ENCODE data around the gene EBPL. TPM values are rescaled to one million over a fixed set of nuclear protein-coding genes. Genes with fewer than 3 reads are reported as not detected.
"Not testable (repeated sequence)": the region's sequence is repeated elsewhere in the genome, so short reads cannot be mapped to it uniquely, and the experiment has no call there.

Gene EBPL
- total RNA-seq, 2 experiments from 2014 or later, result 40.7 to 55.8 TPM

- Mint-ChIP-seq H3K4me3 (no peak overlapping the region), H3K36me3 (ENCODE audit: low read depth) (no peaks in the 10 kb centered on the region), H3K27me3 (no peaks in the 10 kb centered on the region), H3K4me1 (peaks cover 16% of the 10 kb centered on the region), H3K27ac (no peak overlapping the region), H3K9me3 (ENCODE audit: low read depth) (no peaks in the 10 kb centered on the region)
- CTCF ChIA-PET, result interaction anchor here (0.6 kb wide), 1 partner anchor 390 kb away, joined by 3 read pairs; no protein-coding TSS in a partner anchor
- intact Hi-C loops (cut with DNase I, micrococcal nuclease), result no loop called here
- ATAC-seq, result no peak
- DNase-seq, result no peak
- POLR2A ChIA-PET, result no interaction called here
Measured at GRCh38 chr13:49629947-49630346, 61.3 kb downstream of the EBPL start.

GRCh38 chr13:49629196-49629938 lies 61.9 kb downstream of the EBPL start:
- CTCF ChIA-PET, result interaction anchor here (0.6 kb wide), 1 partner anchor 391 kb away, joined by 3 read pairs; no protein-coding TSS in a partner anchor
- DNase-seq, result no peak
- Mint-ChIP-seq H3K4me3 (peak overlapping the region; percentile 82), H3K36me3 (ENCODE audit: low read depth) (no peaks in the 10 kb centered on the region), H3K9me3 (ENCODE audit: low read depth) (no peaks in the 10 kb centered on the region), H3K4me1 (peaks cover 11% of the 10 kb centered on the region), H3K27me3 (no peaks in the 10 kb centered on the region), H3K27ac (no peak overlapping the region)
- intact Hi-C loops (cut with DNase I, micrococcal nuclease), result no loop called here
- ATAC-seq, result no peak
- POLR2A ChIA-PET, result no interaction called here

GRCh38 chr13:49627831-49628652 lies 63.2 kb downstream of the EBPL start, which contains the start of gene ARL11:
Gene ARL11, plus strand, starts transcription at chr13:49628507. Its CDS starts 1,941 bp downstream, at chr13:49630448.
- Mint-ChIP-seq H3K36me3 (ENCODE audit: low read depth) (no peaks in the 10 kb centered on the region), H3K4me1 (peaks cover 11% of the 10 kb centered on the region), H3K4me3 (peak within 1 kb of the TSS; percentile 82), H3K27me3 (no peaks in the 10 kb centered on the region), H3K9me3 (ENCODE audit: low read depth) (no peaks in the 10 kb centered on the region), H3K27ac (peak within 1 kb of the TSS; percentile 85)
- intact Hi-C loops (cut with DNase I, micrococcal nuclease), result no loop called here
- ChIA-PET POLR2A (interaction anchor here (0.6 kb wide), 1 partner anchor 309 kb away, joined by 3 read pairs; no protein-coding TSS in a partner anchor), CTCF (interaction anchor here (0.5 to 0.9 kb wide), 4 partner anchors 13 to 342 kb away, joined by 3 read pairs; no protein-coding TSS in a partner anchor)
- peak; percentile 81 for DNase-seq
- peak; percentile 98 for ATAC-seq

- H3K27ac Mint-ChIP-seq, result no peak overlapping the region
- POLR2A ChIA-PET, result no interaction called here
- H3K27me3 Mint-ChIP-seq, result peaks cover 3% of the 10 kb centered on the region
- no peak overlapping the region for H3K4me3 Mint-ChIP-seq
- H3K9me3 Mint-ChIP-seq (ENCODE audit: low read depth), result no peaks in the 10 kb centered on the region
- ATAC-seq (no peak), DNase-seq (no peak)
- CTCF ChIA-PET, result interaction anchor here (0.6 to 1.0 kb wide), 3 partner anchors 211 to 386 kb away, joined by 3 read pairs; no protein-coding TSS in a partner anchor
- peaks cover 11% of the 10 kb centered on the region for H3K4me1 Mint-ChIP-seq
- no peaks in the 10 kb centered on the region for H3K36me3 Mint-ChIP-seq (ENCODE audit: low read depth)
- intact Hi-C loops (cut with DNase I, micrococcal nuclease), result no loop called here
Measured at GRCh38 chr13:49625392-49626079, 65.8 kb downstream of the EBPL start.

GRCh38 chr13:49624229-49624628 lies 67.1 kb downstream of the EBPL start:
- POLR2A ChIA-PET, result no interaction called here
- ATAC-seq, result no peak
- no peak overlapping the region for H3K4me3 Mint-ChIP-seq

GRCh38 chr13:49622174-49622946 lies 68.9 kb downstream of the EBPL start:
- no peak for ATAC-seq
- Mint-ChIP-seq H3K4me1 (peaks cover 3% of the 10 kb centered on the region), H3K9me3 (ENCODE audit: low read depth) (no peaks in the 10 kb centered on the region), H3K4me3 (no peak overlapping the region), H3K27me3 (peaks cover 5% of the 10 kb centered on the region), H3K27ac (no peak overlapping the region), H3K36me3 (ENCODE audit: low read depth) (no peaks in the 10 kb centered on the region)
- POLR2A ChIA-PET, result no interaction called here
- intact Hi-C loops (cut with DNase I, micrococcal nuclease), result no loop called here
- CTCF ChIA-PET, result no interaction called here
- no peak for DNase-seq

More at GRCh38 chr13:49624229-49624628, 67.1 kb downstream of the EBPL start:
- Mint-ChIP-seq H3K27me3 (peaks cover 3% of the 10 kb centered on the region), H3K9me3 (ENCODE audit: low read depth) (no peaks in the 10 kb centered on the region), H3K36me3 (ENCODE audit: low read depth) (no peaks in the 10 kb centered on the region), H3K27ac (no peak overlapping the region), H3K4me1 (peaks cover 13% of the 10 kb centered on the region)
- CTCF ChIA-PET, result no interaction called here
- intact Hi-C loops (cut with DNase I, micrococcal nuclease), result no loop called here
- DNase-seq, result no peak

- Mint-ChIP-seq H3K9me3 (ENCODE audit: low read depth) (no peaks in the 10 kb centered on the region), H3K4me1 (peaks cover 3% of the 10 kb centered on the region), H3K36me3 (ENCODE audit: low read depth) (no peaks in the 10 kb centered on the region), H3K4me3 (peak overlapping the region; percentile 49), H3K27me3 (peaks cover 5% of the 10 kb centered on the region), H3K27ac (no peak overlapping the region)
- ATAC-seq (peak; percentile 42), DNase-seq (peak; percentile 39)
- intact Hi-C loops (cut with DNase I, micrococcal nuclease), result no loop called here
- ChIA-PET POLR2A (no interaction called here), CTCF (interaction anchor here (0.7 kb wide), 1 partner anchor 311 kb away, joined by 3 read pairs; no protein-coding TSS in a partner anchor)
Measured at GRCh38 chr13:49620170-49620621, 71.1 kb downstream of the EBPL start.

- Mint-ChIP-seq H3K4me3 (no peak overlapping the region), H3K9me3 (ENCODE audit: low read depth) (no peaks in the 10 kb centered on the region), H3K27me3 (peaks cover 6% of the 10 kb centered on the region), H3K27ac (no peak overlapping the region), H3K36me3 (ENCODE audit: low read depth) (no peaks in the 10 kb centered on the region), H3K4me1 (peaks cover 3% of the 10 kb centered on the region)
- DNase-seq, result no peak
- no peak for ATAC-seq
- POLR2A ChIA-PET, result no interaction called here
- CTCF ChIA-PET, result no interaction called here
- intact Hi-C loops (cut with DNase I, micrococcal nuclease), result no loop called here
Measured at GRCh38 chr13:49616676-49617065, 74.6 kb downstream of the EBPL start.

GRCh38 chr13:49615836-49616675 lies 75.2 kb downstream of the EBPL start:
- Mint-ChIP-seq H3K4me3 (no peak overlapping the region), H3K27ac (no peak overlapping the region), H3K27me3 (peaks cover 4% of the 10 kb centered on the region), H3K4me1 (peaks cover 3% of the 10 kb centered on the region), H3K36me3 (ENCODE audit: low read depth) (no peaks in the 10 kb centered on the region), H3K9me3 (ENCODE audit: low read depth) (peaks cover 2% of the 10 kb centered on the region)
- ATAC-seq, result no peak
- POLR2A ChIA-PET, result no interaction called here
- CTCF ChIA-PET, result interaction anchor here (0.9 to 1.0 kb wide), 2 partner anchors 9 to 14 kb away, joined by 3 read pairs; no protein-coding TSS in a partner anchor
- intact Hi-C loops (cut with DNase I, micrococcal nuclease), result no loop called here
- no peak for DNase-seq

- H3K27me3 Mint-ChIP-seq; ATAC-seq; DNase-seq; POLR2A ChIA-PET; H3K9me3 Mint-ChIP-seq (ENCODE audit: low read depth); H3K4me1 Mint-ChIP-seq; intact Hi-C loops (cut with DNase I, micrococcal nuclease); H3K27ac Mint-ChIP-seq; H3K4me3 Mint-ChIP-seq; H3K36me3 Mint-ChIP-seq (ENCODE audit: low read depth): not testable (repeated sequence)
- CTCF ChIA-PET, result interaction anchor here (0.7 to 1.1 kb wide), 2 partner anchors 181 to 311 kb away, joined by 3 read pairs; no protein-coding TSS in a partner anchor
Measured at GRCh38 chr13:49612042-49612441, 79.2 kb downstream of the EBPL start.

Data from activated CD4-positive, alpha-beta T cell treated with anti-CD3 and anti-CD28 coated beads for 36 hours (primary cell).